ENCODE measurements around the gene GNG4. TPM values are rescaled to one million over a fixed set of nuclear protein-coding genes. Genes with fewer than 3 reads are reported as not detected.

The GNG4 gene
- total and polyA plus RNA-seq, 9 of the 15 experiments (the other 6 are each of a cell fraction or from before 2014, with no cell fraction given), result 0.06 to 0.58 (median 0.08) TPM; not detected in 4

DNA sequence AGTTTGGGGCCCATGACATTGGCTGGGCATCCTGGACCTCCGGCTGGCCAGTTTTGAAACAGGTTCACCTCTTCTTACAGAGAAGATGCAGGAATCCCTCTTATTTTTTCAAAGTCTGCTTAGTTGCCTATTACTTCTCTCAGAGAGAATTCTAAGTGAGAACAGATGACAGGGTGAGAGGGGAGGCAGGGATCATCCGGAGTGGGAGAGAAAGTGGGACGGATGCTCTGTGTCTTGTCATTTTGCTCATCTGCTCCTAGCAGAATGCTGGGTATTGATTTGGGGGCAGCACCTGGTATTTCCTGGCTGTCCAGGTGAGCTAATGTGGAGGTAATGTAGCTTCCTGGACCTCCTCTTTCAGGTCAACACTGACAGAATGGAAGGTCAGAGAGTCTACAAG, 32.4 kb downstream of the GNG4 start (continued):
- TF ChIP-seq, protein P1, sequence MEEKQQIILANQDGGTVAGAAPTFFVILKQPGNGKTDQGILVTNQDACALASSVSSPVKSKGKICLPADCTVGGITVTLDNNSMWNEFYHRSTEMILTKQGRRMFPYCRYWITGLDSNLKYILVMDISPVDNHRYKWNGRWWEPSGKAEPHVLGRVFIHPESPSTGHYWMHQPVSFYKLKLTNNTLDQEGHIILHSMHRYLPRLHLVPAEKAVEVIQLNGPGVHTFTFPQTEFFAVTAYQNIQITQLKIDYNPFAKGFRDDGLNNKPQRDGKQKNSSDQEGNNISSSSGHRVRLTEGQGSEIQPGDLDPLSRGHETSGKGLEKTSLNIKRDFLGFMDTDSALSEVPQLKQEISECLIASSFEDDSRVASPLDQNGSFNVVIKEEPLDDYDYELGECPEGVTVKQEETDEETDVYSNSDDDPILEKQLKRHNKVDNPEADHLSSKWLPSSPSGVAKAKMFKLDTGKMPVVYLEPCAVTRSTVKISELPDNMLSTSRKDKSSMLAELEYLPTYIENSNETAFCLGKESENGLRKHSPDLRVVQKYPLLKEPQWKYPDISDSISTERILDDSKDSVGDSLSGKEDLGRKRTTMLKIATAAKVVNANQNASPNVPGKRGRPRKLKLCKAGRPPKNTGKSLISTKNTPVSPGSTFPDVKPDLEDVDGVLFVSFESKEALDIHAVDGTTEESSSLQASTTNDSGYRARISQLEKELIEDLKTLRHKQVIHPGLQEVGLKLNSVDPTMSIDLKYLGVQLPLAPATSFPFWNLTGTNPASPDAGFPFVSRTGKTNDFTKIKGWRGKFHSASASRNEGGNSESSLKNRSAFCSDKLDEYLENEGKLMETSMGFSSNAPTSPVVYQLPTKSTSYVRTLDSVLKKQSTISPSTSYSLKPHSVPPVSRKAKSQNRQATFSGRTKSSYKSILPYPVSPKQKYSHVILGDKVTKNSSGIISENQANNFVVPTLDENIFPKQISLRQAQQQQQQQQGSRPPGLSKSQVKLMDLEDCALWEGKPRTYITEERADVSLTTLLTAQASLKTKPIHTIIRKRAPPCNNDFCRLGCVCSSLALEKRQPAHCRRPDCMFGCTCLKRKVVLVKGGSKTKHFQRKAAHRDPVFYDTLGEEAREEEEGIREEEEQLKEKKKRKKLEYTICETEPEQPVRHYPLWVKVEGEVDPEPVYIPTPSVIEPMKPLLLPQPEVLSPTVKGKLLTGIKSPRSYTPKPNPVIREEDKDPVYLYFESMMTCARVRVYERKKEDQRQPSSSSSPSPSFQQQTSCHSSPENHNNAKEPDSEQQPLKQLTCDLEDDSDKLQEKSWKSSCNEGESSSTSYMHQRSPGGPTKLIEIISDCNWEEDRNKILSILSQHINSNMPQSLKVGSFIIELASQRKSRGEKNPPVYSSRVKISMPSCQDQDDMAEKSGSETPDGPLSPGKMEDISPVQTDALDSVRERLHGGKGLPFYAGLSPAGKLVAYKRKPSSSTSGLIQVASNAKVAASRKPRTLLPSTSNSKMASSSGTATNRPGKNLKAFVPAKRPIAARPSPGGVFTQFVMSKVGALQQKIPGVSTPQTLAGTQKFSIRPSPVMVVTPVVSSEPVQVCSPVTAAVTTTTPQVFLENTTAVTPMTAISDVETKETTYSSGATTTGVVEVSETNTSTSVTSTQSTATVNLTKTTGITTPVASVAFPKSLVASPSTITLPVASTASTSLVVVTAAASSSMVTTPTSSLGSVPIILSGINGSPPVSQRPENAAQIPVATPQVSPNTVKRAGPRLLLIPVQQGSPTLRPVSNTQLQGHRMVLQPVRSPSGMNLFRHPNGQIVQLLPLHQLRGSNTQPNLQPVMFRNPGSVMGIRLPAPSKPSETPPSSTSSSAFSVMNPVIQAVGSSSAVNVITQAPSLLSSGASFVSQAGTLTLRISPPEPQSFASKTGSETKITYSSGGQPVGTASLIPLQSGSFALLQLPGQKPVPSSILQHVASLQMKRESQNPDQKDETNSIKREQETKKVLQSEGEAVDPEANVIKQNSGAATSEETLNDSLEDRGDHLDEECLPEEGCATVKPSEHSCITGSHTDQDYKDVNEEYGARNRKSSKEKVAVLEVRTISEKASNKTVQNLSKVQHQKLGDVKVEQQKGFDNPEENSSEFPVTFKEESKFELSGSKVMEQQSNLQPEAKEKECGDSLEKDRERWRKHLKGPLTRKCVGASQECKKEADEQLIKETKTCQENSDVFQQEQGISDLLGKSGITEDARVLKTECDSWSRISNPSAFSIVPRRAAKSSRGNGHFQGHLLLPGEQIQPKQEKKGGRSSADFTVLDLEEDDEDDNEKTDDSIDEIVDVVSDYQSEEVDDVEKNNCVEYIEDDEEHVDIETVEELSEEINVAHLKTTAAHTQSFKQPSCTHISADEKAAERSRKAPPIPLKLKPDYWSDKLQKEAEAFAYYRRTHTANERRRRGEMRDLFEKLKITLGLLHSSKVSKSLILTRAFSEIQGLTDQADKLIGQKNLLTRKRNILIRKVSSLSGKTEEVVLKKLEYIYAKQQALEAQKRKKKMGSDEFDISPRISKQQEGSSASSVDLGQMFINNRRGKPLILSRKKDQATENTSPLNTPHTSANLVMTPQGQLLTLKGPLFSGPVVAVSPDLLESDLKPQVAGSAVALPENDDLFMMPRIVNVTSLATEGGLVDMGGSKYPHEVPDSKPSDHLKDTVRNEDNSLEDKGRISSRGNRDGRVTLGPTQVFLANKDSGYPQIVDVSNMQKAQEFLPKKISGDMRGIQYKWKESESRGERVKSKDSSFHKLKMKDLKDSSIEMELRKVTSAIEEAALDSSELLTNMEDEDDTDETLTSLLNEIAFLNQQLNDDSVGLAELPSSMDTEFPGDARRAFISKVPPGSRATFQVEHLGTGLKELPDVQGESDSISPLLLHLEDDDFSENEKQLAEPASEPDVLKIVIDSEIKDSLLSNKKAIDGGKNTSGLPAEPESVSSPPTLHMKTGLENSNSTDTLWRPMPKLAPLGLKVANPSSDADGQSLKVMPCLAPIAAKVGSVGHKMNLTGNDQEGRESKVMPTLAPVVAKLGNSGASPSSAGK (IDR thresholded peaks at IDR 0.05), result no peak
- TF ChIP-seq ZNF584 (CRISPR knock-in tag; IDR thresholded peaks at IDR 0.05; ENCODE audit: low read depth) (no peak), RAD51 (IDR thresholded peaks at IDR 0.05; ENCODE audit: borderline replicate concordance, low read depth) (no peak), ZNF444 (CRISPR knock-in tag; IDR thresholded peaks at IDR 0.05) (no peak), MXI1 (IDR thresholded peaks at IDR 0.05; ENCODE audit: low read depth, low read length) (no peak), PHB (CRISPR knock-in tag; IDR thresholded peaks at IDR 0.05) (no peak), MED1 (CRISPR knock-in tag; IDR thresholded peaks at IDR 0.05; ENCODE audit: borderline replicate concordance) (no peak)
- TF ChIP-seq, protein P2, sequence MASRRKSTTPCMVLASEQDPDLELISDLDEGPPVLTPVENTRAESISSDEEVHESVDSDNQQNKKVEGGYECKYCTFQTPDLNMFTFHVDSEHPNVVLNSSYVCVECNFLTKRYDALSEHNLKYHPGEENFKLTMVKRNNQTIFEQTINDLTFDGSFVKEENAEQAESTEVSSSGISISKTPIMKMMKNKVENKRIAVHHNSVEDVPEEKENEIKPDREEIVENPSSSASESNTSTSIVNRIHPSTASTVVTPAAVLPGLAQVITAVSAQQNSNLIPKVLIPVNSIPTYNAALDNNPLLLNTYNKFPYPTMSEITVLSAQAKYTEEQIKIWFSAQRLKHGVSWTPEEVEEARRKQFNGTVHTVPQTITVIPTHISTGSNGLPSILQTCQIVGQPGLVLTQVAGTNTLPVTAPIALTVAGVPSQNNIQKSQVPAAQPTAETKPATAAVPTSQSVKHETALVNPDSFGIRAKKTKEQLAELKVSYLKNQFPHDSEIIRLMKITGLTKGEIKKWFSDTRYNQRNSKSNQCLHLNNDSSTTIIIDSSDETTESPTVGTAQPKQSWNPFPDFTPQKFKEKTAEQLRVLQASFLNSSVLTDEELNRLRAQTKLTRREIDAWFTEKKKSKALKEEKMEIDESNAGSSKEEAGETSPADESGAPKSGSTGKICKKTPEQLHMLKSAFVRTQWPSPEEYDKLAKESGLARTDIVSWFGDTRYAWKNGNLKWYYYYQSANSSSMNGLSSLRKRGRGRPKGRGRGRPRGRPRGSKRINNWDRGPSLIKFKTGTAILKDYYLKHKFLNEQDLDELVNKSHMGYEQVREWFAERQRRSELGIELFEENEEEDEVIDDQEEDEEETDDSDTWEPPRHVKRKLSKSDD (conservative IDR thresholded peaks at IDR 0.05; ENCODE audit: low read length), result no peak
- TF ChIP-seq, protein P3, sequence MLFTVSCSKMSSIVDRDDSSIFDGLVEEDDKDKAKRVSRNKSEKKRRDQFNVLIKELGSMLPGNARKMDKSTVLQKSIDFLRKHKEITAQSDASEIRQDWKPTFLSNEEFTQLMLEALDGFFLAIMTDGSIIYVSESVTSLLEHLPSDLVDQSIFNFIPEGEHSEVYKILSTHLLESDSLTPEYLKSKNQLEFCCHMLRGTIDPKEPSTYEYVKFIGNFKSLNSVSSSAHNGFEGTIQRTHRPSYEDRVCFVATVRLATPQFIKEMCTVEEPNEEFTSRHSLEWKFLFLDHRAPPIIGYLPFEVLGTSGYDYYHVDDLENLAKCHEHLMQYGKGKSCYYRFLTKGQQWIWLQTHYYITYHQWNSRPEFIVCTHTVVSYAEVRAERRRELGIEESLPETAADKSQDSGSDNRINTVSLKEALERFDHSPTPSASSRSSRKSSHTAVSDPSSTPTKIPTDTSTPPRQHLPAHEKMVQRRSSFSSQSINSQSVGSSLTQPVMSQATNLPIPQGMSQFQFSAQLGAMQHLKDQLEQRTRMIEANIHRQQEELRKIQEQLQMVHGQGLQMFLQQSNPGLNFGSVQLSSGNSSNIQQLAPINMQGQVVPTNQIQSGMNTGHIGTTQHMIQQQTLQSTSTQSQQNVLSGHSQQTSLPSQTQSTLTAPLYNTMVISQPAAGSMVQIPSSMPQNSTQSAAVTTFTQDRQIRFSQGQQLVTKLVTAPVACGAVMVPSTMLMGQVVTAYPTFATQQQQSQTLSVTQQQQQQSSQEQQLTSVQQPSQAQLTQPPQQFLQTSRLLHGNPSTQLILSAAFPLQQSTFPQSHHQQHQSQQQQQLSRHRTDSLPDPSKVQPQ (CRISPR knock-in tag; IDR thresholded peaks at IDR 0.05; ENCODE audit: borderline replicate concordance), result no peak

Data from K562 (cell line).